ENCODE data around the gene SYT1.

DNA sequence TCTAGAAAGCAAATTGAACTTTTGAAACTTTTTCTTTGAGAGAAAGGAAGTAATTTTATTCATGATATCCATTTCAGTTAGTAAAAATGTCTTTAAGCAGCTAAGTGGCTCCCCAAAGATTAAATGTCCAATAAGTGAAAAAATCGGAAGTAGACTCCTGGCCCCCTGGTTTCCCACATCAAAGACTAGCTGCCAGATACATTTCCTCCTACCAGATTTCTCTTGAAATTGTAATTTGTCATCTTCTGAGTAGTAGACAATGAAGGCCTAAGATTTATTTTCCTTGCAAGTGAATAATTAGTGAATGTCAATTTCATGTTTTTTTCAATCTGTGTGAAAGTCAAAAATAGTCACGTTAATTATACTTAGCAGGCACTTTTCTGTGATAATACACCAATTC, 321.9 kb downstream of the SYT1 start:
- TF ChIP-seq, protein P1, sequence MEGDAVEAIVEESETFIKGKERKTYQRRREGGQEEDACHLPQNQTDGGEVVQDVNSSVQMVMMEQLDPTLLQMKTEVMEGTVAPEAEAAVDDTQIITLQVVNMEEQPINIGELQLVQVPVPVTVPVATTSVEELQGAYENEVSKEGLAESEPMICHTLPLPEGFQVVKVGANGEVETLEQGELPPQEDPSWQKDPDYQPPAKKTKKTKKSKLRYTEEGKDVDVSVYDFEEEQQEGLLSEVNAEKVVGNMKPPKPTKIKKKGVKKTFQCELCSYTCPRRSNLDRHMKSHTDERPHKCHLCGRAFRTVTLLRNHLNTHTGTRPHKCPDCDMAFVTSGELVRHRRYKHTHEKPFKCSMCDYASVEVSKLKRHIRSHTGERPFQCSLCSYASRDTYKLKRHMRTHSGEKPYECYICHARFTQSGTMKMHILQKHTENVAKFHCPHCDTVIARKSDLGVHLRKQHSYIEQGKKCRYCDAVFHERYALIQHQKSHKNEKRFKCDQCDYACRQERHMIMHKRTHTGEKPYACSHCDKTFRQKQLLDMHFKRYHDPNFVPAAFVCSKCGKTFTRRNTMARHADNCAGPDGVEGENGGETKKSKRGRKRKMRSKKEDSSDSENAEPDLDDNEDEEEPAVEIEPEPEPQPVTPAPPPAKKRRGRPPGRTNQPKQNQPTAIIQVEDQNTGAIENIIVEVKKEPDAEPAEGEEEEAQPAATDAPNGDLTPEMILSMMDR (IDR thresholded peaks at IDR 0.05): no peak
- no peak for TF ChIP-seq EP300 (IDR thresholded peaks at IDR 0.05)
- TF ChIP-seq POLR2A (IDR thresholded peaks at IDR 0.05): no peak

Measured in sigmoid colon (tissue), 4 donors.